ENCODE data around the gene SLC29A3. TPM values are rescaled to one million over a fixed set of nuclear protein-coding genes. Genes with fewer than 3 reads are reported as not detected.

Gene SLC29A3
- total and polyA plus RNA-seq, 7 donors: 2.3 to 6.2 (median 4.6) TPM

GRCh38 chr10:71321386-71321785, 2.3 kb downstream of the SLC29A3 start:
- intact Hi-C loops (cut with DNase I): loop anchor here (2.0 kb wide), 1 partner anchor 55 kb away; no protein-coding TSS in a partner anchor
- 99% methylated on average over 1 of the region's 1 CpG for WGBS, 2 donors
- no peak for DNase-seq

GRCh38 chr10:71323407-71323806, 4.3 kb downstream of the SLC29A3 start:
- Histone ChIP-seq H3K27ac (no peak overlapping the region), H3K4me3 (no peak overlapping the region), H3K9me3 (no peaks in the 10 kb centered on the region), H3K4me1 (peaks cover 0 to 16% (median 12%) of the 10 kb centered on the region in 4 donors), H3K36me3 (peaks cover 0 to 51% (median 2%) of the 10 kb centered on the region in 4 donors), H3K27me3 (no peaks in the 10 kb centered on the region)
- intact Hi-C loops (cut with DNase I): no loop called here
- WGBS, 2 donors: 87 to 88% methylated on average over 4 of the region's 4 CpGs
- no peak for DNase-seq
- TF ChIP-seq POLR2AphosphoS5 (IDR thresholded peaks at IDR 0.05) (no peak), POLR2A (IDR thresholded peaks at IDR 0.05) (no peak), EP300 (IDR thresholded peaks at IDR 0.05) (no peak), CTCF (IDR thresholded peaks at IDR 0.05) (no peak)

More at GRCh38 chr10:71321386-71321785, 2.3 kb downstream of the SLC29A3 start:
- Histone ChIP-seq H3K9me3 (no peaks in the 10 kb centered on the region), H3K4me1 (peaks cover 0 to 16% (median 12%) of the 10 kb centered on the region in 4 donors), H3K36me3 (peaks cover 0 to 35% (median 2%) of the 10 kb centered on the region in 4 donors), H3K27ac (no peak overlapping the region), H3K4me3 (no peak overlapping the region), H3K27me3 (no peaks in the 10 kb centered on the region)
- no peak for TF ChIP-seq EP300 (IDR thresholded peaks at IDR 0.05)
- TF ChIP-seq CTCF (IDR thresholded peaks at IDR 0.05): no peak
- TF ChIP-seq POLR2AphosphoS5 (IDR thresholded peaks at IDR 0.05): no peak
- TF ChIP-seq POLR2A (IDR thresholded peaks at IDR 0.05): no peak

- DNase-seq: no peak
- intact Hi-C loops (cut with DNase I): no loop called here
These were observed 5.7 kb downstream of the SLC29A3 start for GRCh38 chr10:71324743-71325142.

DNA sequence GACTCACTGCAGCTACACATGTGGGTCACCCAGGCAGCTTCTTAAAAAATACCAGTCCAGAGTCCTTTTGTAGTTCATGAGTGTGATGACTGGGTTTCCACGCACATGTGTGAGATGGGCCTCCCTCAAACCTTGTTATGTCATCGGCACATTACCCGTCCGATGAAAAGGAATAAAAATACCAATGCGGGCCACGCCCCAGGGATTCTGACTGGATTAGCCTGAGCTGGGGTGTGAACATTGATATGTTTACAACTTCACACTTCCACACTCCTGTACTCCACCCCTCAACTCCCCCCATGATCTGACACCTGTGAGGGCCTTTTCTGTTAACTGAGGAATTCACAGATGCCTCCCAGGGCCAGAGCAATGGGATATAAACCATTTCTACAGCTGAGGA, 6.2 kb downstream of the SLC29A3 start:
- H3K9me3 ChIP-seq: no peaks in the 10 kb centered on the region
- no peak for DNase-seq
- H3K4me1 ChIP-seq: peaks cover 0 to 2% (median under 1%) of the 10 kb centered on the region in 4 donors
- intact Hi-C loops (cut with DNase I): no loop called here
- no peak overlapping the region for H3K27ac ChIP-seq
- no peak overlapping the region for H3K4me3 ChIP-seq
- WGBS, 2 donors: 16 to 73% methylated on average over 6 of the region's 6 CpGs
- TF ChIP-seq POLR2AphosphoS5 (IDR thresholded peaks at IDR 0.05) (no peak), EP300 (IDR thresholded peaks at IDR 0.05) (no peak), CTCF (IDR thresholded peaks at IDR 0.05) (no peak), POLR2A (IDR thresholded peaks at IDR 0.05) (no peak)
- H3K36me3 ChIP-seq: peaks cover 0 to 57% (median 2%) of the 10 kb centered on the region in 4 donors
- no peaks in the 10 kb centered on the region for H3K27me3 ChIP-seq

More at GRCh38 chr10:71324743-71325142, 5.7 kb downstream of the SLC29A3 start:
- Histone ChIP-seq H3K4me3 (no peak overlapping the region), H3K27me3 (no peaks in the 10 kb centered on the region), H3K36me3 (peaks cover 0 to 57% (median 2%) of the 10 kb centered on the region in 4 donors), H3K9me3 (no peaks in the 10 kb centered on the region), H3K4me1 (peaks cover 0 to 8% (median 5%) of the 10 kb centered on the region in 4 donors), H3K27ac (no peak overlapping the region)
- 93 to 95% methylated on average over 9 of the region's 9 CpGs for WGBS, 2 donors
- TF ChIP-seq POLR2A (IDR thresholded peaks at IDR 0.05) (no peak), EP300 (IDR thresholded peaks at IDR 0.05) (no peak), POLR2AphosphoS5 (IDR thresholded peaks at IDR 0.05) (no peak), CTCF (IDR thresholded peaks at IDR 0.05) (no peak)

GRCh38 chr10:71326464-71326881, 7.4 kb downstream of the SLC29A3 start:
- TF ChIP-seq CTCF (IDR thresholded peaks at IDR 0.05) (no peak), EP300 (IDR thresholded peaks at IDR 0.05) (no peak), POLR2AphosphoS5 (IDR thresholded peaks at IDR 0.05) (no peak), POLR2A (IDR thresholded peaks at IDR 0.05) (no peak)
- H3K9me3 ChIP-seq: no peaks in the 10 kb centered on the region
- intact Hi-C loops (cut with DNase I): no loop called here

More at GRCh38 chr10:71326464-71326881, 7.4 kb downstream of the SLC29A3 start:
- Histone ChIP-seq H3K4me1 (no peaks in the 10 kb centered on the region), H3K27me3 (no peaks in the 10 kb centered on the region), H3K36me3 (peaks cover 0 to 57% (median 2%) of the 10 kb centered on the region in 4 donors), H3K27ac (no peak overlapping the region), H3K4me3 (no peak overlapping the region)
- 22 to 70% methylated on average over 16 of the region's 16 CpGs for WGBS, 2 donors
- DNase-seq: no peak
